CD4-positive, alpha-beta T cell treated with Interleukin-15 for 1 hour (primary cell): Measurements from ENCODE around the gene CALHM3.
"Not testable (repeated sequence)": the region's sequence is repeated elsewhere in the genome, so short reads cannot be mapped to it uniquely, and the experiment has no call there.

Experiments
- DNase-seq: peaks from one replicate; pipeline ENCODE4 v3.0.0-alpha.2; 2020

CALHM3 gene

DNA sequence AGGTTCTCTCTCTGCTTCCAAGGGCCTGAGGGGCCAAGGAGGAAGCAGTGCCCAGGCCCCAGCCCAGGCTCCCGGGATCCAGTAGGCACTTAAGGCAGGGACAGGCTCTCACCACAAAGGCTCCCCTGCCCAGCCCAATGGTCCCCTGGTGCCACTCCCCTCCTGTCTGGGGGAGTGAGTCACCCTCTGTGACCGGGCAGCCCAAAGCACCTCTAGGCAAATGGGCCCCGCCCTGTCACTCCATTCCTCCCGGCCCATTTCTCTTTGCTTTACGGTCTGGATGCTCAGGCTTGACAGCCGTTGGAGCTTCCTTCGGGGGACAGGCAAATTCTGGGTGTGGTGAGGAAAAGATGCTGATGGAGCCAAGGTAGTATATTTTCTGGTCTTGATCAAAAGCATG, at the start of gene CALHM3:
TSS of gene CALHM3 (minus strand) at position 106 of the 400 bp plus-strand sequence. CDS start 208 bp downstream, outside the sequence.
- no peak for DNase-seq

- DNase-seq: no peak
Measured at GRCh38 chr10:103528549-103528948, 49.5 kb upstream of the CALHM3 start.

GRCh38 chr10:103527476-103527875, 48.4 kb upstream of the CALHM3 start:
- DNase-seq: not testable (repeated sequence)

GRCh38 chr10:103525901-103526300, 46.9 kb upstream of the CALHM3 start:
- no peak for DNase-seq

DNA sequence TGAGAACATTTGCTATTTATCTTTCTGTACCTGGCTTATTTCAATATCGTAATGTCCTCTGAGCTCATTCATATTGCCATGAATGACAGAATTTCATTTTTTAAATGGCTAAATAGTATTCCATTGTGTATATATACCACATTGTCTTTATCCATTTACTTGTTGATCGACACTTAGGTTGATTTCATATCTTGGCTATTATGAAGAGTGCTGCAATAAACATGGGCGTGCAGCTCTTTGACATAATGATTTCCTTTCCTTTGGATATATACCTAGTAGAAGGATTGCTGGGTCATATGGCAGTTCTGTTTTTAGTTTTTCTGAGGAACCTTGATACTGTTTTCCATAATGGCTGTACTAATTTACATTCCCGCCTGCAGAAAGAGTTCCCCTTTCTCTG, 44.6 kb upstream of the CALHM3 start:
- no peak for DNase-seq

DNA sequence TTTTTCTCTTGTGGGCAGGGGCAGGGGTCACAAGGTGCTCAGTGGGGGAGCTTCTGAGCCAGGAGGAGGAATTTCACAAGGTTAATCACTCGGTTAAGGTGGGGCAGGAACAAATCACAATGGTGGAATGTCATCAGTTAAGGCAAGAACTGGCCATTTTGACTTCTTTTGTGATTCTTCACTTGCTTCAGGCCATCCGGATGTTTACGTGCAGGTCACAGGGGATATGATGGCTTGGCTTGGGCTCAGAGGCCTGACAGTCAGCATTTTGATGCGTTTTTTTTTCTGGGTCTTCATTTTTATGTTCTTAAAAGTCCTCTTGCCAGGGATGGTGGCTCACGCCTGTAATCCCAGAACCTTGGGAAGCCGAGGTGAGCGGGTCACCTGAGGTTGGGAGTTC, 43.0 kb upstream of the CALHM3 start:
- not testable (repeated sequence) for DNase-seq

- DNase-seq: no peak
Measured at GRCh38 chr10:103519798-103520197, 40.8 kb upstream of the CALHM3 start.

DNA sequence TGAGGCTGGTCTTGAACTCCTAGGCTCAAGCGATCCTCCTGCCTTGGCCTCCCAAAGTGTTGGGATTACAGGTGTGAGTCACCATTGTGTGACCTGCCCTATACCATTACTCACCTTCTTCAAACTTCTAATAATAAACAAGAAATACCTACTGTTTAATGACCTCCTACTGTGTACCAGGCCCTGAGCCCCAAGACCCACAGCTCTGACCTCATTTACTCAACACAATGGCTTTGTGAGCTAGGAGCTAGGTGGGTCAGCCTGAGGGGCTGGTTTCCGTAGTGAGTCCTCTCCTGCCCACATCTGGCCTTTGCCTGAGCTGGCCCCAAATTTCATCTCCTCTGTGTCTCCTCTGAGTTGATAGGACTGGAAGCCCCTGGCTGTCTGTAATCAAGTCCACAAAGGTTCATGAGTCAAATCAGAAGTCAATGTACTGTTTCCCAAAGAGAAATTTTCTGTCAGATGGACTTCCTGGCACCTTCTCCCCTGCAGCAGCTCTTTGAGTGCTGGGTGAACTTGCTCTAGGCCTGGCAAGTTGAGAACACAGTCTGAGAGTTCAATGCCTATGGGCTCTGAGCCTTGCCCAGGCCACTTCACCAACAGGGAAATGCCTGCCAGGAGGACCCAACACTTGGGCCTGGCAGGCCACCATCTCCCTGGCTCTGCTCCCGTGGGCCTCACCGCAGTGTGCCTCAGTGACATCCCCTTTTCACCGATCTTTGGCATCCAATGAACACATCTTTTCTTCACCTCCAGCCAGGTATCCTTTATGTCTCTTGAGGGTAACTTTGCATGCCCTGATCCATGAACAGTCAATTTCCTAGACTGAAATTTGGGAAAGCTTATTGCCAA, 38.4 kb upstream of the CALHM3 start:
- DNase-seq: no peak

DNA sequence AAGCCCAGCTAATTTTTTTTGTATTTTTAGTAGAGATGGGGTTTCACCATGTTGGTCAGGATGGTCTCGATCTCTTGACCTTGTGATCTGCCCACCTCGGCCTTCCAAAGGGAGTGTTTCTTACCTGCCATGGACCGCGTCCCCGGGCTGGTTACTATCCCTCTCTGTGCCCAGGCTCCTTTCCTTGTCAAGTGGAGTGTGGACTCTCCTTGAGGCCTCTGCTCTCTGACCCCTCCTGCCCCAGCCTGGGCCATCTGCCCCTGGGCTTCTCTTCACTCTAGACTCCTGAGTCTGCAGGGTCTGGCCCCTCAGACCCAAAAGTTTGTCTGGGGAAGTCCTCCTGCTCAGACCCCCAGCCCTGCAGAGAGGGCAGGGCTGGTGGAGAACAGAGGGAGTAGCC, 35.2 kb upstream of the CALHM3 start:
- DNase-seq: no peak

- DNase-seq: no peak
Measured at GRCh38 chr10:103513380-103514060, 34.5 kb upstream of the CALHM3 start.

DNA sequence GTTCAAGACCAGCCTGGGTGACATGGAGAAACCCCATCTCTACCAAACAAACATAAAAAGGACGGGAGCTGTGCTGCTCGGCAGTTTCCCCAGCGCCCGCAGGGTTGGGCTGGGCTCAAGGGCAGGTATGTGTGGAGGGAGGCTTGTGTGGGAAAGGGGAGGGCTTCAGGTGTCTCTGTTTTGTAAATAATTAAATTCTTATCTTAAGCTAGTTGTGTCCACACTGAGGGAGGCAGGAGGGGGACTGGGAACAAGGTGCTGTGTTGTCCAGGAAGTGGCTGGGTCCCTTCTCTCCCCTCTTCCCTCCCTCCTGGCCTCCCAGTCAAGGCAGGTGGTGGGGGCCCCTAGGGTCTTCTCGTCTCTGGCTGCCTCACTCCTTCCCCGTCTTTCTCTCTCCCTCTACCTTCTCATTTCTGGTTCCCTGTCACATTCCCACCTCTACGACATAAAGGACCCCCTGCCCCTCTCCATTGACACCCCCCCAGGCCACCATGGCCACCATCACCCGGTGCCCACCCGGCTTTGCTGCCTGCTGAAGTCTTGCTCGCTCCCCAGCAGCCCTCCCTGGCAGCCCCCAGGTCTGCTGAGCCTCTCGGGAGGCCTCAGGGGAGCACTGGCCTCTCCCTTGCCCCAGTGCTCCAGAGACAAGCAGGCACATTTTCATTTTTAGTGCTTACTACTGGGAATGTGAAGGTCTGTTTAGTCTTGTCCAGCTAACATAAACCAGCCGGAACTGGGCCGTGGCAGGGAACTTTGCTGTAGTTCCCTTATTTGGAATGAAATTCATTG, 33.7 kb upstream of the CALHM3 start:
- no peak for DNase-seq

- DNase-seq: no peak
Measured at GRCh38 chr10:103512166-103512565, 33.1 kb upstream of the CALHM3 start.

DNA sequence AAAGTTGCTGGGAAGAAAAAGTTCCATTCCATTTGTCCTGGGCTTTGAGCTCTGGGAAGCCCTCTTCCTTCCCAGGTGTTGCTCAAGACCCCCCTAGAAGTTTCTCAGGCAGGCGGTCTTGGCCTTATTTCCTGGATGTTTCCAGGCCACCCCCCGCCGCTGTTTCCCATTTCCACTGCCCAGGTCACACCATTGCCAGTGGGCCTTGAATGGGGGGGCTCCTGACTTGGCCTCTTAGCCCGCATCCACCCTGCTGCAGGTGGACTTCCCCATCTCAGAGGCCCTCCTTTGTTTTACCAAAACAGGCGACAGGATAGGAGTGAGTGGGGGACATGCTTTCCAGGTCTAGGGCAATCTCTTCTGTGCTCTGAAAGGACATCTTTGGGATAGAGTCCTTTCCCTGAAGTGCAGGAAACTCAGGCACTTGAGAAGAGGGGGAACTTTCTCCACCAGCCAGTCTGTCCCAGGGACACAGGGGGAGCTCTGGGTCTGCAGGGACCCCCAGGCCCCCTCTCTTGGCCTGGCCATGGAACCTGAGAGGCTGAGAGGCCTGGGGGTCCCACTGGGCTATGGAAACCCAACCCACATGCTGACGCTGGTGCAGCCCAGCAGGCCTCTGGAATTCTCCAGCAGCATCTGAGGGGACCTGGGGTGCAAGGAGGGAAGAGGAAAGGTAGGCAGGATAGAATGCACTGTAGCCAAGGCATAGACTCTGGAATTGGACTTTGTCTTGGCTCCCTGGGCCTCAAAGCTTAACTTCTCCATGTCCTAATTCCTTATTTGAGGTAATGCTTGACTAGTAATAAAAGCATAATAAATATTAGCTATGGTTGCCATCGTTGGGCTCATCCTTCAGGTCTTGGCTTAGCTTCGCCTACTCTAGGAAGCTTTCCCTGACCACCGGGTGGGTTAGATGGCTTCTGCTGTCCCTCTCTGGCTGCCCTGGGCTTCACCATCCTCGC, 32.0 kb upstream of the CALHM3 start:
- no peak for DNase-seq

DNA sequence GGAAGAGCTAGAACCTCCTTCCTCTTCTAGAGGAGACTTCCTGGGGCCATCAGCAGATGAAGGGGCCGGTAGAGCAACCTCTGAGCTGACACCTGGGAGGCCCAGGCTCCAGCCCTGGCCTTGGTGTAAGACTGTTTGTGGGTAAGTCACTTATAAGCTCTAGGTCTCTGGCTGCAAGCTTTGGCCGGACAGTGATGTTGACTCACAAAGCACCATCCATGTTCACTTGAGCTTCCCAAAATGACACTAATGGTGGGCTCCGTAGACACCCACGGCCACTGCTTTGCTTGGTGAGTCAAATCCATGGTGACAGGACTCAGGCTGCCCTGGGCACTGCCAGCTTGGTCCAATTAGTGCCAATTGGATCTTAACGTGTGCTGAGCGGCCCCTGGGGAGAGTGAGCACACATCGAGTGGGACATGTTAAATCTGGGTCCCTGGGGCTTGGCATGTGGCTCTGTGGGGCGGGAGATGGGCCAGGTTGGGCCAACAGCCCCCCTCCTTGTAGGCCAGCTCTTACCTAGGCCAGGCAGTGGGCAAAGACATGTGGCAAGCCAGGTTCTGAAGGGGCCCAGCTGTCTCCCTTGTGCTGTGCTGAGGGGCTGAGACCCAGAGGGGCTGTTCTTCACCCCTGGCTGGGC, 31.1 kb upstream of the CALHM3 start:
- DNase-seq: no peak

DNA sequence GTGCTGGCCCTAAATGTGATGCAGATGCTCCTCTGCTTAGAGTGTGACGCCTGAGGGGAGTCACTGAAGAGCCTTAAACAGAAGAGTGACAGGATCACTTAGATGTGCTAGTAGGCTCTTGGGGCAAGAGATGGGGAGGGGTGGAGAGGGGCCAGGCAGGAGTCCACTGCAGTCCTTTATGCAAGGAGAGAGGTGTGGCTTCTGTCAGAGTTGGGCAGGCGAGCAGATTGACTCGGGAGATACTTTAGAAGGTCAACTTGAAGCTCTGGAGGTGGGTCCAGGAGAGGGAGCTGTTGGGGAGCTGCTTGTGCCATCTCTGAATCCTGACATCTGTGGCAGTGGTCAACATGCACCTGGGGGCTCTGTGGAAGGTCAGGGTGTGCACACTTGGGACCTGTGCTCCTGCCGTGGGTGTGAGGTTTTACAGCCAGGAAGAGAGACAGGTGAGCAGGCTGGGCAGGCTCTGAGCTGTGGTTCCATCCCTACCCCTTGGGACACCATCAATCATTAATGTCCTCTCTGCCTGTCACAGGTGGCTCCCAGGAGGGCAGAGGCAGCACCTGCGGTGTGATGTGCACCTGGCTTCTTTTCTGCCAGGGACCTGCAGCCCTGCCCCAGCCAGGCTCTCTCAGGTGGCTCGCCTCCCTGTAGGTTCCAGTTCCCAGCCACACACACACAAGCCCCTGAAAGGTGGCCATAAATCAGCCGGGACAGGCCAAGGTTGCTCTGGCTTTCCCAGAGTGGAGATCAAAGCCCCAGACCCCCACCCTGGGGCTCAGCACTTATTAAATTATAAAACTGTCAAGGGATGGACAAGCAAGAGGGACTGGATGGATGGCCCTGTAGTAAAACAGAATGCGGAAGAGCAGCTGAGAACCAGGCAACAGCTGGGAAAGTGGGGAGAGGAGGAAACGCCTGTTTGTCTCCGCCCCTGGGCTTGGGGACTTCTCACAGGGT, 28.5 kb upstream of the CALHM3 start:
- DNase-seq: no peak

GRCh38 chr10:103506061-103506460, 27.0 kb upstream of the CALHM3 start:
- no peak for DNase-seq

DNA sequence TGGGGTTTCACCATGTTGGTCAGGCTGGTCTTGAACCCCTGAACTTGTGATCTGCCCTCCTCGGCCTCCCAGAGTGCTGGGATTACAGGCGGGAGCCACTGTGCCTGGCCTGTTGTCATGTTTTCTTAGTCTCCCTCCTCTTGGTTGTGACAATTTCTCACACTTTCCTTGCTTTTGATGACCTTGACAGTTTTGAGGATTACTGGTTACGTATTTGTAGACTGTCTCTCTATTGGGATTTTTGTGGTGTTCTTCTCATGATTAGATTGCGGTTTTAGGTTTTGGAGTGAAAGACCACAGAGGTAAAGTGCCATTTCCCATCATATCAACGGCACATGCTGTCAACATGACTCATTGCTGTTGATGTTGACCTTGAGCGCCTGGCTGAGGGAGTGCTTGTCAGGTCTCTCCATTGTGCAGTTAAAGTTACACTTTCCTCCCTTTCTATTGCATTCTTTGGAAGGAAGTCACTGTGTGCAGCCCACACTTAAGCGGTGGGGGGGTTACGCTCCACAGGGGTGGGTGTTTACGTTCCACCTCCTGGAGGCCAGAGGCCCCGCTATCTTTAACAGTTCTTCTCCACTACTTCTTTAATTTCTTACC, 25.2 kb upstream of the CALHM3 start:
- DNase-seq: no peak

DNA sequence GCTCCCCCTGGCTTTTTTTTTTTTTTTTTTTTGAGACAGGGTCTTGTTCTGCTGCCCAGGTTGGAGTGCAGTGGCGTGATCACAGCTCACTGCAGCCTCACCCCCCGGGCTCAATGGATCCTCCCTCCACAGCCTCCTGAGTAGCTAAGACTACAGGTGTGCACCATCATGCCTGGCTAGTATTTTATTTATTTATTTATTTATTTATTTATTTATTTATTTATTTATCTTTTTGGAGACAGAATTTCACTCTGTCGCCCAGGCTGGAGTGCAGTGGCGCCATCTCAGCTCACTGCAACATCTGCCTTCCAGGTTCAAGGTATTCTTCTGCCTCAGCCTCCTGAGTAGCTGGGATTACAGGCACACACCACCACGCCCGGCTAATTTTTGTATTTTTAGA, 24.7 kb upstream of the CALHM3 start:
- DNase-seq: not testable (repeated sequence)

GRCh38 chr10:103502849-103503660, 24.0 kb upstream of the CALHM3 start:
- no peak for DNase-seq
